NCI-H2196 (cell line): ENCODE results near the gene NETO1.

Source experiments
- DNase-seq: peaks from one replicate; lab custom pipeline; 2025; ENCODE audit not compliant: unreplicated experiment; lab: John Stamatoyannopoulos, UW

The NETO1 gene

DNA sequence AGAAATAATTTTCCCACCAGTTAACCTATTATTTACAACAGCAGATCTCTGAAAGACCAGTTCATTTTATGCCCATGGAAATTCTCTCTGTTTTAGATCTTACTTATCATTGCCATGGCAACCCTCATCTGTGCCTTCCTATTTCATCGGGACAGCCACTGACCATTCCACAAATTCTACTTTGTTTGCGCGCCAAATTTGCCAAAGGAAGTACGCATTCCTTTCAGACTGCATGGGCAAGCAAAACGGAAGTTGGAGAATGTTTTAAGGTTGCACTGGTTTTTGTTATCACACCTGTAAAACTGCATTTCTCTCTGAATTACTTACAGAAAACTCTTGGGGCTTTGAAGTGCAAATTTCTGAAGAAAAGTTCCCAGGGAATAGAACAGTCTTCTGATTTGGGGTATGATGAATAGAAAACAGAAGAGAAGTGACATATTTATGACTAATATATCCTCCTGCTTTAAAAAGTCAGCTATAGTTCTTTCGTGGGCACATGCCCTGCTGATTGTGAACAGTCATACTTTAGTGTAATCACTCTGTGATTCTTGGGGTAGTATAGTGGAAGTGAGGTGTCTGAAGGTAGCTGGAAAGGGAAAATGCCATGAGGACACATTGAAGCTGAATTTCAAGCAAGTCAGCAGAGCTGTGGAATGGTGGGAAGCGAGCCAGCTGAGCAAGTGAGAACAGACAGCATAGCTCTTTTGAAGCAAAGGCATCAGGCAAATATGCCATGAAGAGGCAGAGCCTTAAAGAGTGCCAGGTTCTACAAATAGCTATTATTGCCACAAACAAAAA, 20.9 kb downstream of the NETO1 start:
- DNase-seq = no peak

DNA sequence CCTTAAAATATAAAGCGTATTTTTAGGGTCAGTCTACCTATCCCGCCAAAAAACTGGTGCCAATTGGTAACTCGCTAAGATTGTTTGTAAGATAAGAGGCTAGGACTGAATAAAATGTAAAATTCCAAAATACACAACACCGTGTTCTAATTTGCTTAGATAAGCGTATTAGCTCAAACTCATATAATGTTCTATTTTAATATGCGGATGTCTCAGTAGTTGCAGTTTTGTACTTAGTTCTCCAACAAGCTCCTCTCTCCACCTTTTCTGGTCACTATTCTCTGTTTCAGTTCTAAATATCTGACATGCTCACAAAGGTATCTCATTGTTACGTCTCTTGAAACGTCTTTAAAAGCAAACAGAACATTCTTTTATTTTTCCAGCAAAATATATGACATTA, 24.0 kb downstream of the NETO1 start:
- no peak for DNase-seq

DNA sequence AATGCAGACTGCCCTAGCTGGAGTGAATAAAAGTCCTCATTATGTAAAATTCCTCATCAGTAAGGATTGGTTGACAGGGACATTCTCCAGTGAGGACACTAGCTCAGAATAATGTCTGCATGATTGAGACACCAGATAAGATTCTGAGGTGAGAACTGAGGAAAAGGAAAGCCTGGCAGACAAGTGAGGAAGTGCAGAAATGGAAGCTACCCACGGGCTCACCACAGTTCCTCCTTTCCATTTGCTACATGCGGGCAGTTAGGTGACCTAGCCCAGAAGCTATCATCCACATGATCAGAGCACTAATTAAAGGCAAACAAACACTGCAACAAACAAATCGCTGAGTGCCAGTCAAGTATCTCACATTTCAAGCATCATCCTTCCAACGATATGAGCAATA, 27.7 kb downstream of the NETO1 start:
- DNase-seq = no peak

DNA sequence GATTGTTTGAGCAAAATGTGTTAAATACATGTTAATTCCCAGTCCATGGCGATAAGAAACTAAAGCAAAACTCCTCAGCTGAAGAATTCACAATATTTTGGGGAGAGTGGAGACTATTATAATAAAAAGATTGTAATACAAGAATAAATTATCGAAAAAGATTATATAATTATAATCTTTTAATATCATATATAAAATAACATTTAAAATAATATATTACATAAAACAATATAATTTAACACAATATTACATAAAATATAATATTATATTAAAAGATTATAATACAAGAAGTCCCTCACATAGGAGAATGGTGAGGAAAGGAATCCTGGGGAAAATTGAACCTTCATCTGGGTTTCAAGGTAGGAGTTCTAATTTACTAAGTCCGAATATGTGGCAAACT, 33.1 kb downstream of the NETO1 start:
- no peak for DNase-seq

DNA sequence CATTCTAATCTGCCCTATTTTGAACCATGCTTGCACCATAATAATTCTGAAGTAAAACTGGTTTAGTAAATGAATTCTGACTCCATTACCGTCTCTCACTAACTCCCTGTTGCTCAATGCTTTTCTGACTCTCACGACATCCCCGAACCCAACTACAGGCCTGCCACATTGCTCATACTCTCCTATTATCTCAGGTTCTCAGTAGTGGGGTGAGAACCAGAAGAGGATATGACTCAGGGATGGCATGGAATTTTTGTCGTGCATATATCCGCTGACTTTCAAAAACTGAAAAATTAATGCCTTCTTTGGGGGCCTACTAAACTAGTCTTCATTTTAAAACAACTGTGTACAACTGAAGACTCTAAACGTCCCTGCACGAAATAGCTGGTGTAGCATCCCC, 34.3 kb downstream of the NETO1 start:
- no peak for DNase-seq

DNA sequence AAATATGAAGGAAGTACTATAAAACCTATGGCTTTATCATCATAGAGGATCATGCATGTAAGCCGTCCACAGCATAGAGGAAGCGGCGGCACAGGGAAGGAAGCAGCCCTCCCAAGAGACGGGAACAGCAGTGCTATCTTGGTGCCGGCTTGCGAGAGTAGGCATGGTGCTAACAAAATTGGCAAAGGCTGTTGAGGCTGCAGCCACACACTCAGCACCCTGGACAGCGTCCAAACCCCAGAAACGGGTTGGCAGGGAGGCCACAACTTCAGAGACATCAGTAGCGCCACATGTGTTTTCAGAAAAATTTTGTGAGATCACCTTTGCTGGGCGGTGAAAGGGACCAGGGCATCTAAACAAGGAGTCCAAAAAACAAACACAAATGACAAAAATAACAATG, 37.7 kb downstream of the NETO1 start:
- DNase-seq = no peak

DNA sequence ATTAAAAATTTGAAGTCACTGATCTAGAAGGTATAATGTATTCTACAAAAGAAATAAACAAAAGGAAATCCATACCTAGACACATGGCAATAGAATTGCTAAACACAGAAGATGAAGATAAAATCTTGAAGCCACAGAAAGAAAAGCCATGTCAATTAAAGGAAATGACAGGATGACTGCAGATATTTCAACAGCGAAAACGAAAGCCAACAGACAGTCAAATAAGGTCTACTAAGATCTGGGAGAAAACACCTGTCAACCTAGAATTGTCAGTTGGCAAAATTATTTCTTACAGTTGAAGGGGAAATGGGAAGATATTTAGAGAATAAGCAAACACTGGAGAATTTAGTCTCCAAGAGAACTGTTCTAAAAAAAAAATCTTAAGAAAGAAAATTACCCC, 39.2 kb downstream of the NETO1 start:
- DNase-seq = no peak

DNA sequence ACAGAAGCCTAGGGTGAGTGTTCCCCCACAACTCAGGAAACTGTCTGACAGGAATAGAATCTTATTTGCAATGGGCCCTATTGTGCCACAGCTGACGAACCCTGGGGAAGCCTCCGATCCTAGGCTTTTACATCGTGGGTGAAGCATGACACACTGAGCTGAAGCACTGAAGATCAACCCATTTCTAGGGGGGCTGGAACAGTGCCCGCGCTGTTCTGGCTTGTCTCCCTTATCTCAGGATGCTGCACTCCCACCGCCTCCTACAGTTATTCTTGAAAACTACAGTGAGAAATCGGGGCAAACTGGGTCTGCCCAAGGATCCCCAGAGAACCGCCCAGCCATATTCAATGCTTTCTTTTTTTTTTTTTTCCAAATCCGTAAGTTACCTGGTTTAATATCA, 41.1 kb downstream of the NETO1 start:
- no peak for DNase-seq

DNA sequence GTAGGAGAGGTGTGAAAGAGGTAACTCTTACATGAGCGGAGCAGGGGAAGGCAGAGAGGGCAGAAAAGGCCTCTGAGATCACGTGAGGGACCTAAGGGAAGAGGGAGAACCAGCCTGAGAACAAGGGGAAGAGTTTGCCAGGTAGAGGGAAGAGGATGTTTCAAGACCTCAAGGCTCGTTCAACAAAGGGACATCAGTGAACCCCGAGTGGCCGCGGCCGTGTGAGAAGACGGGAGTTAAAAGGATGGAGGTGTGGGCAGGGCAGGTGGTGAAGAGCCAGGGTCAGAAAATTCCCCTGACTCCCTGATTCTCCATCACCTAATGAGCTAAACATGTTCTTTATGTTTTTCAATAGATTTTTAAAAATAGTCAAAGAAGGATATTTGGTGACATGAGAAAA, 44.4 kb downstream of the NETO1 start:
- DNase-seq = no peak

DNA sequence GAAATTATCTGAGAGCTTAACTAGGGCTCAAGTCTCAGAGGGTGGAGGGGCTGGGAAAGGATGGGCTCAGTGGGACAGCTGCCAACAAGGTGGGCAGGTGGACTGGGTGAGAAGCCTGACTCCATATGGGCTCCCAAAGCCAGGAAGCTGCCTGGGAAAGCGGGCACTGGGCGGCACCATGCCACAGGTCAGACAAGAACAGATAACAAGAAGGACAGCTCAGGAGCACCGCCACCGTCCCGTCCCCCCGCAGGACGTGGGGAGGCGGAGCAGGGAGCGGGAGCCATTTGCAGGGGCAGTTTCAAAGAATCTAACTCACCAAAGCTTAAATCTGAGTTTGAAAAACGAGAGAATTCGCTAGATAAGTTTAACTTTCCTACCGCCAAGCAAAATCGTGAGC, 45.6 kb downstream of the NETO1 start:
- no peak for DNase-seq

DNA sequence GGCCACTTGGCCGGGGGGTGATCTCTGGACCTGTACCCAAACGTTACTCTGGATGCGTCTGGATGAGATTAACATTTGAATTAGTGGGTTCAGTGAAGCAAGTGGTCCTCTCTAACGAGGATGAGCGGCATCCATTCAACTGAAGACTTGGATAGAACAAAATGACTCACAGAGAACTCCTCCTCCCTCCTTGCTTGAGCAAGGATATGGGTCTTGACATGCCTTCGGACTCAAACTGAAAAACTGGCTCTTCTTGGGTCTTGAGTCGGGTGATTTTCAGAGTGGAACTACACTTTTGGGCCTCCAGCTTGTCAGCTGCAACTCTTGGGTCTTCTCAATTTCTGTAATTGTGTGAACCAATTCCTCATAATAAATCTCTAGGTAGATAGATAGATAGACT, 47.2 kb downstream of the NETO1 start:
- no peak for DNase-seq

DNA sequence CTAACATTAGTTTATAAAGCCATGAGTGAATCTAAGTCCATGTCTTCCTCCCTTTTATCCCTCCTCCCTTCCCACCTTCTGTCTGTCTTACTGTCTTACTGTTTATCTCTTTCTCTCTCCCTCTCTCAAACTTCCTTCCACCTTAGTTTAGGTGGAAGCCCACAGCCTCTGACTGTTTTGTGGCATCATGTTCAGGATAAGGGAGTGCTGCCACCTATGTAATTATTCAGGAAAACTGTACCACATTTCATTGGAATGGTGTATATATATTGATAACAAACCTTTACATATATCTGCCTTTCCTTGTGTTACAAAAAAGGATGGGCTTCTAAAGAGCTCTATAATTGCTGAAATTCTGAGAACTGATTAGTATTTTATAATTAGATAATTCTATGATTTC, 48.7 kb downstream of the NETO1 start:
- no peak for DNase-seq

DNA sequence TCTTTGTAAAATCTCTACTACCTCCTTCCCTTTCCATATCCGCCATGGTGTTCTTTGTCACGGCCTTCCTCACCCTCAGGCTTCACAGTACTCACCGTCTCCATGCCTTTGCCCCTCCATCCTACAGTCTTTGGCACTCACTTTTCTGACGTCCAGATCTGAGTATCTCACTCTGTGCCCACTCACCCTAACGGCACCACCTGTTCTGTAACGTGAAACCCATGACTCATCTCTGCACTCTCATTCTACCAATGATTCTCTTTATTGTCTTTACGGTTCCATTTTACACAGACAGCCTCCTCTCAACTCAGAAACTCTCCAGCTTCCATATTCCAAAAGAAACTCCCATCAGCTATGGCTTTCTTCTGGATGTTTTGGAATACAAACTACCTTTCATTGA, 56.7 kb downstream of the NETO1 start:
- no peak for DNase-seq

DNA sequence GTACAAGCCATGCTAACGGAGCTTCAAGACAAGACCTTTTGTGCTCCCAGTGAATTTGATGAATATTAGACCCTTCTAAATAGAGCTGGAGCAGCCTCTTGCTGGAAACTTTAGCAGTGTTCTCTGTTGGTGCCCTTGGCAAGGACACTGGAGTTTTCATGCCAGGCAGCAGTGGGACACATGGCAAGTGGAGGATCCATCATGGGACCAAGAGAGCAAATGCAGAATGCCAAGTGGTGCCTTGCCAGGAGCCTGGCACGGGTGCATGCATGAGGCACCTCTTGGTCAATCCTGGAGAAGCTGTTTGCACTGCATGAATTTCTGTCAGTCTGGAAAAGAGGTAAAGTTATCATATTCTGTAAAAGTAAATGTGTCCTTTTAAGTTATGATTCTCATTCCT, 59.1 kb downstream of the NETO1 start:
- DNase-seq = no peak

DNA sequence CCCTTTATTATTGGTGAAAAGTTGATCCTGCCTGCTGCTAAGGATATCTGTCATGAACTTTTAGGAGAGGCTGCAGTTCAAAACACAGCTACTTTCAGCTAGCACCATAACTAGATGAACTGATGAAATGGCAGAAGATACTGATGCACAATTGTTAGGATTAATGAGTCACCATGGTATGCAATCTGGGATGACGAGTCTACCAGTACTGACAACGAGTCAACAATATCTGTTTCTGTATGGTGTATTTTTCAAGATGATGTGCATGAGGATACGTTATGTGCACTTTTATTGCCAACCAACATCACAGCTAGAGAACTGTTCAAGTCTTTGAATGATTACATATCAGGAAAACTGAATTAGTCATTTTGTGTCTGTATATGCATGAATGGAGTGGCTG, 68.7 kb downstream of the NETO1 start:
- DNase-seq = no peak

DNA sequence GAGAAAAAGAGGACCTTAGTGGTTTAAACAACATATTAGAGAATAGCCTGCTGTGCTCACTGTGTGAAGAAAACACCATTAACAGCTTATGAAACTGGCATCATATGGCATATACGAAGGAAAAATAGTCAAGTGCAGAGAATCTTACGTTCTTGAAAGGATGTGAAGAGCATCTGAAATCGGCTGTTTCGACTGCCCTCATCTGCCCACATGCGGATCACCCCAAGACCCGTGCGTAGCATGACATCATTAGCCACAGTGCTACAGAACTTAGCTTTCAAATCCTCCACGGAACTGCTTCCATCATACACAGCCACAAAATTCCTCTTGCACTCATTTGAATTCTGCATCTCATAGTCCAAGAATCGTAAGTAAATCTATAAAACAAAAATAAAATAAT, 84.3 kb downstream of the NETO1 start:
- DNase-seq = no peak

DNA sequence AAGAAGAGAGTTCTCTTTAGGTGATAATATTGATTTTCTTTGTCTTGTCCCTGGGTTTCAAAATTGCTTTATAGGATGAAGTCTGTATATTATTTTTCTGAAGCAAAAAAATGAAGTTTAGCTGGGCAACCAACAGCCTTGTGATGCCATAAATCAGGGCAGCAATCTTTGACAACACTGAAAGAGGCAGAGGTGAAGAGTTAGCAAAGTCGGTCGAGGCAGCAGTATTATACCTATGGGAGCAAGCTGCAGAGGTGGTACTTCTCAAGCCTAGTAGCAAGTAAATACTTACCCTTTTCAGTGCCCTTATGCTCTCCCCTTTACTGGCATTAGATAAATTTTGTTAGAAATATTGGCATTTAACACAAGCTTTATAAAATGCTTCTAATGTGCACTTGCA, 92.9 kb downstream of the NETO1 start:
- DNase-seq = no peak

DNA sequence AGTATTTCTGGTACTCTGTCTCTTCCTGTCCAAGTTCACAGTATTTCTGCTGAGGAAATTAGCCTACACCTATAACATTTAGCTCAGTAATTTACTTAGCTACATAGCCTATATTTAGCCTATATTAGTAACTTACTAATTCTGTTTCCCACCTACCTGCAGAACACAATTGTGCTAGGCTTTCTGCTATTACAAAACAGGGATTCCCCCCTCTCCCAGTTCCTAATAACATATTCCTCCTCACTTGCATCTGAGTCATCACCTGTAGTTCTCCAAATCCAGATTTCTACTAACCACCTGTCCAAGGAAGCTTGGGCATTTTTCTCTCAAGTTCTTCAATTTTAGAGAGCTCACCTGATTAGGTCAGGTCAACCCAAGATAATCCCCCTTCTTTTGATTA, 94.9 kb downstream of the NETO1 start:
- no peak for DNase-seq

DNA sequence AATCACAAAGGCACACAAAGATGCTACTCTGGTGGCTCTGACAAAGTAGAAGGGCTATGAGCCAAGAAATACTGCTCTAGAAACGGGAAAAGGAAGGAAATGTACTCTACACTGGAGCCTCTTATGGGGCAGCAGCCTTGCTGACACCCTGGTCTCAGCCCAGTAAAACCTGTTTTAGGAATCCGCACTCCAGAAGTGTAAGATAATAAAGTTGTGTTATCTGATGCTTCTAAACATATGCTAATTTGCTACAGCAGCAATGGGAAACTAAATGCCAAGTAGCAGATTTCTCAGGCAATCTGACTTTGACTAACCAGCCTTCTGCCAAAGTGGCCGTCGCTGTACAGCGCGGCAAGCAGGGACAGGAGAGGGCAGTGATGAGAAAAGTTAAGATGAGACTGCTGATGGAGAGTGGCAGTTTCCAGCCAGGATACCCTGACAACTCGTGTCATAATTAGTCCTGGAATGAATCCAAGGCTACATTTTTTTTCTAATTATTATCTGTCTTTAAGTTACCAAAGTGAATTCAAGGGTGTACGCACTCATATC, 99.0 kb downstream of the NETO1 start:
- DNase-seq = no peak

DNA sequence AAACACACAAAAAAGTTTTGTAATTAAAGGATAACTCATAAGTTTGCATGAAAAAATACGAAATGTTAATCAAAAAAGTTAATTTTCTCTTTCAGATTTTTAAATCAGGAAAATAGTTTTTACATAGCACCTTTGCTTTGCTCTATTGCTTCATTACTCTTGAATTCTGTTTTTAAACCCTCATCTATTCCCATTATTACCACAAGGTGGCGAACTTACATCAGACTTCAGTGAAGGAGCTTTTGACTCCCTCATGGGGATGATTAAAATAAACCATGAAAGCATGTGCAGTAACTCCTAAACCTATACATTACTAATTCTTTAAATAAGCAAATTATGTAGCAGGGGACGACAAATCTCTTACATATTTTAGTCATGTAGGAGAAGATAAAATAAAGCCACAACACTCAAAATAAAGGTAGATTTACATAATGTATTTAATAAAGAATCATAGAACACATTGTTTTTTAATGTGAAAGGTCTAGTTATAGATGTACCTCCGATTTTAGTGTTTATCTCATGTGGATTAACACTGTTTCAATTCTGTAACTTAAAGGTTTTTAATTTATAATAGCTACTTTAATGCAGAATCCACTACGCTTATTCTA, 105.2 kb downstream of the NETO1 start:
- peak; percentile 50 for DNase-seq

DNA sequence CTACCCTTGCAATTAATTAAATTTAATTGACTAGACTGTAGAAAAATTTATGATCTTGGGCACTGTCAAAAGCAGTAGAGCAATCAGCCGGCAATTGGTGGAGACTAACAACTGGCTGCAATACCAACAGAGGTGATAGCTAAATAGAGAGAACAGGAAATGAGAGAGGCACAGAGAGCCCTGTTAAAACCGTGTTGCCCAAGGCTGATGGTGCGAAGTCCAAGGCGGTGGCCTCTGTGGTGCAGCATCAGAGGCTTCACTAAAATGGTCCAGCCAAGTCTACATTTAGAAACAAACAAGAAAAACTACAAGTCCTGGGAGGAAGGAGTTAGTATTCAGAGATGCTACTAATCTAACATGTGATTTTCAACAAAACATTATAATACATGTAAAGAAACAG, 115.6 kb downstream of the NETO1 start:
- DNase-seq = no peak

DNA sequence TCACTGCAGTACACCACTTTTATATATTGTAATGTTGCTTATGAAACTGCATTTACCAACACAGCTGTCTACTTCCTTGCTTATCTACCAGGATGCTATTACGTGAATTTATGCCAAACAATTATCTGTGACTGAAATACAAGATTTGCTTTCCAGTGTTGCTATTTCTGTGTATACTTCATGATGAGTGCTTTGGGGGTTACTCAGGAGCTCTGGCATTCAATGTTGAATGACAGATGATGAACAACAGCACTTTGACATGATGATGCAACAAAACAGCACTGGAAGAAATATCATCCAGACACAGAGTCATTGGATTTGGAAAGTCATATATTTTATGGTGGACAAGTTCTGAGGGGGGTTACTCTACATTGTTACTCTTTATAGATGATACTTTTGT, 125.8 kb downstream of the NETO1 start:
- no peak for DNase-seq

DNA sequence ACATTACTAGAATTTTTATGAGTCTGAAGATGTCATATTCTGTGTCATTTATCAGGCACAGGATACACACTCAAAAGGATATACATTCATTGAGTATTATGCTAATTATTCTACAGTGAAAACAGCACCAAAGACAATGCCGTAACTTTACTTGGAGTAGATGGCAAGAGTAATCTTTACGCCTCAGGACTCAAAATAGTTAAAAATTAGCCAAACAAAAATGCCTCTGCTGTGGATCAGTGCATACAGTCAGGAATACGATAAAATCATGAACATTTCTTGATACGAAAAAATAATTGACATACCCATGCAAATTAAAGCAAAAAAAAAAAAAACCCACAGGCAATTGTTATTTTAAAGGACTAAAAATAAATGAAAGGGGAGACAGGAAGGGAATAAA, 129.7 kb downstream of the NETO1 start:
- DNase-seq = no peak
